Right lobe of liver (tissue), 6 donors: ENCODE measurements around the gene DHX9. TPM values are rescaled to one million over a fixed set of nuclear protein-coding genes. Genes with fewer than 3 reads are reported as not detected.
"Not testable (repeated sequence)": the region's sequence is repeated elsewhere in the genome, so short reads cannot be mapped to it uniquely, and the experiment has no call there.

Experiments
- ATAC-seq, 4 donors: fragments of 200-7000 bp; cut with Tn5 transposase; one replicate each; pipeline ENCODE4 v1.9.1; 2020; ENCODE audit warnings: mild to moderate bottlenecking in 4 of 4, moderate library complexity in 4 of 4
- DNase-seq, 3 donors: peaks; one replicate each; pipeline ENCODE4 v3.0.0-alpha.2; 2020
- H3K27ac ChIP-seq, 3 donors: fragments of 200-600 bp; one replicate each; pipeline ENCODE4 v1.8.0; 2022
- H3K27me3 ChIP-seq, 2 donors: fragments of 200-600 bp; one replicate each; pipeline ENCODE4 v1.8.0; 2022
- H3K36me3 ChIP-seq, 4 donors: fragments of 200-600 bp; sonication (generic) in 1 of 4; one replicate each; pipeline versions ENCODE4 v1.5.1 to v1.8.0; 2017 to 2022; ENCODE audit warnings: control low read depth in 1 of 4
- H3K4me1 ChIP-seq, 4 donors: fragments of 200-600 bp; sonication (generic) in 1 of 4; one replicate each; pipeline versions ENCODE4 v1.5.1 to v1.8.0; 2017 to 2022; ENCODE audit warnings: control low read depth in 1 of 4
- H3K4me3 ChIP-seq, 3 donors: fragments of 200-600 bp; one replicate each; pipeline ENCODE4 v1.8.0; 2022
- H3K9me3 ChIP-seq, 4 donors: fragments of 200-600 bp; sonication (generic) in 1 of 4; one replicate each; pipeline versions ENCODE4 v1.5.1 to v1.8.0; 2017 to 2022; ENCODE audit warnings: control low read depth in 1 of 4
- CTCF ChIP-seq, 4 donors: fragments of 200-600 bp in 3 of 4; fragments of 450-650 bp in 1 of 4; IDR thresholded peaks; one replicate each; pipeline versions ENCODE4 v1.5.1 to v1.8.0; 2016 to 2022; ENCODE audit warnings: antibody characterized with exemption in 4 of 4, mild to moderate bottlenecking in 2 of 4
- POLR2A ChIP-seq: fragments of 450-650 bp; IDR thresholded peaks from one replicate; pipeline ENCODE4 v1.6.1; 2017; ENCODE audit warnings: antibody characterized with exemption, mild to moderate bottlenecking
- WGBS: methylation state at CpG from one replicate; pipeline ENCODE4 v1.1.6; 2018; ENCODE audit warnings: low coverage, low lambda C conversion rate; ENCODE audit not compliant: insufficient coverage; ENCODE audit errors: missing lambda C conversion rate; 5-methylcytosine and 5-hydroxymethylcytosine counted together
- intact Hi-C, 2 donors: fragments of 100-400 bp; cut with DNase I; formaldehyde crosslinking; loops; one replicate each; pipeline versions ENCODE4 v1.11.2 to v1.14.1; 2022
- total RNA-seq, 6 experiments: library from RNA; depleted of rRNA in 2 of 6; stranded (reverse); fragments of >200 nt in 2 of 6; fragmentation: NEBNext Ultra II Directional in 3 of 6; extraction: Animal tissue kit (Norgen Biotek cat#: 25700) in 3 of 6; gene quantifications; one replicate each; pipeline versions ENCODE4 v1.1.0 to v1.2.4, GENCODE V29; 2016 to 2023
- donor health status: DM: no; HTN: yes; CAD: no.
- donor health status: DM: no; HTN: no; CAD: no.
- donor health status: DM: no; HTN: no; CAD: no.
- donor health status: DM: no; HTN: yes; CAD: no.
- donor health status: DM: no; HTN: yes; CAD: no.

Gene DHX9
- total RNA-seq, 6 experiments from 2014 or later: 32.6 to 51.0 (median 39.5) TPM

- ATAC-seq (no peak), DNase-seq (no peak)
- intact Hi-C loops: no loop called here
Measured at GRCh38 chr1:182897696-182898095, 58.5 kb downstream of the DHX9 start.

GRCh38 chr1:182901946-182902345, 62.8 kb downstream of the DHX9 start:
- H3K4me1 ChIP-seq, H3K27ac ChIP-seq, H3K9me3 ChIP-seq, ATAC-seq, H3K36me3 ChIP-seq, H3K27me3 ChIP-seq, intact Hi-C loops, H3K4me3 ChIP-seq, DNase-seq: not testable (repeated sequence)
- 94% methylated on average over 5 of the region's 5 CpGs for WGBS

More at GRCh38 chr1:182897696-182898095, 58.5 kb downstream of the DHX9 start:
- Histone ChIP-seq H3K27me3 (no peaks in the 10 kb centered on the region), H3K36me3 (no peaks in the 10 kb centered on the region), H3K9me3 (no peaks in the 10 kb centered on the region), H3K4me1 (no peaks in the 10 kb centered on the region), H3K4me3 (no peak overlapping the region), H3K27ac (no peak overlapping the region)
- 61% methylated on average over 2 of the region's 2 CpGs for WGBS
- TF ChIP-seq POLR2A (no peak), CTCF (IDR thresholded peaks at IDR 0.05) (no peak)

GRCh38 chr1:182905321-182905720, 66.2 kb downstream of the DHX9 start:
- TF ChIP-seq POLR2A: no peak
- no peak for TF ChIP-seq CTCF (IDR thresholded peaks at IDR 0.05)
- DNase-seq (no peak), ATAC-seq (no peak)
- no peaks in the 10 kb centered on the region for H3K4me1 ChIP-seq
- no peaks in the 10 kb centered on the region for H3K36me3 ChIP-seq
- intact Hi-C loops: no loop called here
- 83% methylated on average over 2 of the region's 2 CpGs for WGBS
- no peaks in the 10 kb centered on the region for H3K27me3 ChIP-seq
- no peak overlapping the region for H3K4me3 ChIP-seq
- H3K9me3 ChIP-seq: no peaks in the 10 kb centered on the region
- no peak overlapping the region for H3K27ac ChIP-seq

- ATAC-seq (no peak), DNase-seq (no peak)
- Histone ChIP-seq H3K27ac (no peak overlapping the region), H3K4me3 (no peak overlapping the region), H3K9me3 (no peaks in the 10 kb centered on the region), H3K36me3 (no peaks in the 10 kb centered on the region), H3K27me3 (no peaks in the 10 kb centered on the region), H3K4me1 (no peaks in the 10 kb centered on the region)
- WGBS: 56% methylated on average over 4 of the region's 4 CpGs
- TF ChIP-seq CTCF (IDR thresholded peaks at IDR 0.05) (no peak), POLR2A (no peak)
- intact Hi-C loops: no loop called here
Measured at GRCh38 chr1:182909578-182909977, 70.4 kb downstream of the DHX9 start.

- no peak overlapping the region for H3K4me3 ChIP-seq
- no peaks in the 10 kb centered on the region for H3K4me1 ChIP-seq
- intact Hi-C loops: no loop called here
- 100% methylated on average over 1 of the region's 1 CpG for WGBS
- no peaks in the 10 kb centered on the region for H3K27me3 ChIP-seq
- ATAC-seq: no peak
- no peaks in the 10 kb centered on the region for H3K9me3 ChIP-seq
- TF ChIP-seq CTCF (IDR thresholded peaks at IDR 0.05): no peak
- TF ChIP-seq POLR2A: no peak
- no peak overlapping the region for H3K27ac ChIP-seq
- DNase-seq: no peak
- H3K36me3 ChIP-seq: no peaks in the 10 kb centered on the region
Measured at GRCh38 chr1:182910143-182910542, 71.0 kb downstream of the DHX9 start.
